Lung (tissue), 12 donors: ENCODE data around the gene DPP8. TPM values are rescaled to one million over a fixed set of nuclear protein-coding genes. Genes with fewer than 3 reads are reported as not detected.
A peak's percentile ranks its signal among the peaks of the same experiment; 100 is the strongest.
"Not testable (repeated sequence)": the region's sequence is repeated elsewhere in the genome, so short reads cannot be mapped to it uniquely, and the experiment has no call there.

Experiments
- ATAC-seq: fragments of 200-7000 bp; cut with Tn5 transposase; one replicate; pipeline ENCODE4 v1.9.1; 2020; ENCODE audit warnings: moderate number of reproducible peaks; ENCODE audit not compliant: insufficient read depth, low FRiP score
- DNase-seq, 3 donors: peaks; one replicate each; pipeline ENCODE4 v3.0.0-alpha.2; 2013 to 2017
- H3K27ac ChIP-seq, 2 donors: one replicate each; pipeline ENCODE4 v1.5.1; 2013; ENCODE audit warnings: mild to moderate bottlenecking in 2 of 2, moderate library complexity in 2 of 2, control low read depth in 1 of 2, inconsistent platforms in 1 of 2, low read depth in 1 of 2, low read length in 1 of 2
- H3K27me3 ChIP-seq, 3 donors: one replicate each; pipeline ENCODE4 v1.5.1; 2013; ENCODE audit warnings: low read length in 2 of 3; ENCODE audit not compliant: control insufficient read depth in 3 of 3, insufficient read depth in 3 of 3
- H3K36me3 ChIP-seq, 4 donors: one replicate each; pipeline ENCODE4 v1.5.1; 2013; ENCODE audit warnings: low read length in 4 of 4, mild to moderate bottlenecking in 1 of 4, moderate library complexity in 1 of 4; ENCODE audit not compliant: control insufficient read depth in 4 of 4, insufficient read depth in 4 of 4
- H3K4me1 ChIP-seq, 5 donors: one replicate each; pipeline ENCODE4 v1.5.1; 2013; ENCODE audit warnings: low read length in 5 of 5, mild to moderate bottlenecking in 2 of 5, moderate library complexity in 1 of 5; ENCODE audit not compliant: control insufficient read depth in 5 of 5, insufficient read depth in 5 of 5
- H3K4me3 ChIP-seq: one replicate; pipeline ENCODE4 v1.5.1; 2013; ENCODE audit warnings: mild to moderate bottlenecking, control low read depth, moderate library complexity
- H3K9ac ChIP-seq, 2 donors: one replicate each; pipeline ENCODE4 v1.5.1; 2013; ENCODE audit warnings: low read length in 2 of 2, control low read depth in 1 of 2; ENCODE audit not compliant: insufficient read depth in 1 of 2
- H3K9me3 ChIP-seq, 4 donors: one replicate each; pipeline ENCODE4 v1.5.1; 2013; ENCODE audit warnings: low read length in 3 of 4, mild to moderate bottlenecking in 1 of 4, moderate library complexity in 1 of 4; ENCODE audit not compliant: control insufficient read depth in 4 of 4, insufficient read depth in 3 of 4
- CTCF ChIP-seq: IDR thresholded peaks from 2 replicates; pipeline ENCODE4 v1.5.1; 2012; ENCODE audit warnings: mild to moderate bottlenecking; ENCODE audit errors: control extremely low read depth, extremely low read depth
- WGBS, 2 donors: extraction: QIAGEN DNeasy Blood & Tissue Kit; methylation state at CpG; one replicate each; pipeline ENCODE4 v1.1.7; 2013; 5-methylcytosine and 5-hydroxymethylcytosine counted together
- polyA plus RNA-seq, 2 donors: library from polyadenylated mRNA; stranded (reverse); fragments of 200-250 nt; gene quantifications; one replicate each; pipeline ENCODE4 v1.2.1, GENCODE V29; 2013
- total RNA-seq, 2 donors: library from RNA; depleted of rRNA in 1 of 2; stranded (reverse); fragments of >200 nt in 1 of 2; gene quantifications; one replicate each; pipeline ENCODE4 v1.2.1, GENCODE V29; 2014 to 2021
- donor health status: control.
- donor health status: control.
- donor health status: Bipolar disorder and iron deficiency.
- donor health status: healthy.
- donor health status: DM: yes; HTN: yes; CAD: no.

The DPP8 gene
- total and polyA plus RNA-seq, 4 donors: 7.6 to 51.4 (median 24.6) TPM

GRCh38 chr15:65553691-65554090 is 36.2 kb upstream of the DPP8 start:
- no peak for TF ChIP-seq CTCF
- no peaks in the 10 kb centered on the region for H3K27me3 ChIP-seq
- H3K27ac ChIP-seq: no peak overlapping the region
- WGBS, 2 donors: 96 to 97% methylated on average over 3 of the region's 3 CpGs
- peaks cover 0 to 5% (median 0%) of the 10 kb centered on the region in 5 donors for H3K4me1 ChIP-seq
- no peak overlapping the region for H3K4me3 ChIP-seq
- no peak for DNase-seq
- H3K9ac ChIP-seq: no peak overlapping the region
- peaks cover 5 to 24% (median 9%) of the 10 kb centered on the region in 4 donors for H3K36me3 ChIP-seq
- no peaks in the 10 kb centered on the region for H3K9me3 ChIP-seq
- no peak for ATAC-seq

GRCh38 chr15:65552851-65553250 is 35.4 kb upstream of the DPP8 start:
- not testable (repeated sequence) for H3K4me1 ChIP-seq, H3K4me3 ChIP-seq, H3K27me3 ChIP-seq, H3K9ac ChIP-seq, ATAC-seq, DNase-seq, H3K27ac ChIP-seq, H3K9me3 ChIP-seq
- peaks cover 0 to 21% (median 8%) of the 10 kb centered on the region in 4 donors for H3K36me3 ChIP-seq
- WGBS, 2 donors: 98 to 99% methylated on average over 4 of the region's 6 CpGs

GRCh38 chr15:65551183-65551582 is 33.7 kb upstream of the DPP8 start:
- H3K4me1 ChIP-seq: peaks cover 0 to 5% (median 0%) of the 10 kb centered on the region in 5 donors
- peak overlapping the region in 1 of 2 donors; percentile 36 for H3K9ac ChIP-seq
- no peak for TF ChIP-seq CTCF
- no peaks in the 10 kb centered on the region for H3K9me3 ChIP-seq
- ATAC-seq (no peak), DNase-seq (no peak)
- peaks cover 0 to 10% (median 6%) of the 10 kb centered on the region in 4 donors for H3K36me3 ChIP-seq
- no peak overlapping the region for H3K4me3 ChIP-seq
- WGBS, 2 donors: 66 to 75% methylated on average over 2 of the region's 2 CpGs
- no peaks in the 10 kb centered on the region for H3K27me3 ChIP-seq
- H3K27ac ChIP-seq: no peak overlapping the region

- peak in 1 of 3 donors; percentile 13 for DNase-seq
- H3K36me3 ChIP-seq: peaks cover 0 to 8% (median 5%) of the 10 kb centered on the region in 4 donors
- peaks cover 0 to 5% (median 0%) of the 10 kb centered on the region in 5 donors for H3K4me1 ChIP-seq
- H3K27me3 ChIP-seq: no peaks in the 10 kb centered on the region
- H3K9ac ChIP-seq: no peak overlapping the region
- TF ChIP-seq CTCF: no peak
- no peak overlapping the region for H3K4me3 ChIP-seq
- WGBS, 2 donors: 53% methylated on average over 3 of the region's 3 CpGs
- H3K9me3 ChIP-seq: no peaks in the 10 kb centered on the region
- H3K27ac ChIP-seq: no peak overlapping the region
- ATAC-seq: no peak
These were observed 33.2 kb upstream of the DPP8 start for GRCh38 chr15:65550681-65551098.

GRCh38 chr15:65549288-65549687 is 31.8 kb upstream of the DPP8 start:
- H3K9me3 ChIP-seq, H3K27ac ChIP-seq, H3K9ac ChIP-seq, H3K36me3 ChIP-seq, H3K27me3 ChIP-seq, ATAC-seq, H3K4me3 ChIP-seq, DNase-seq, H3K4me1 ChIP-seq: not testable (repeated sequence)
- WGBS, 2 donors: 95 to 99% methylated on average over 9 of the region's 9 CpGs
